Transverse colon (tissue), 4 donors: ENCODE results near the gene PDK3. TPM values are rescaled to one million over a fixed set of nuclear protein-coding genes. Genes with fewer than 3 reads are reported as not detected.

Experiments
- DNase-seq: peaks from one replicate; pipeline ENCODE4 v3.0.0-alpha.2; 2019
- H3K27ac ChIP-seq, 4 donors: fragments of 200-600 bp; sonication (generic); 2 replicates each; pipeline ENCODE4 v1.5.1; 2016 to 2018; ENCODE audit warnings: inconsistent platforms in 4 of 4
- H3K27me3 ChIP-seq: fragments of 200-600 bp; sonication (generic); 2 replicates; pipeline ENCODE4 v1.5.1; 2017; ENCODE audit warnings: inconsistent platforms
- H3K36me3 ChIP-seq, 4 donors: fragments of 200-600 bp; sonication (generic); 2 replicates each; pipeline ENCODE4 v1.5.1; 2017 to 2019; ENCODE audit warnings: inconsistent platforms in 4 of 4
- H3K4me1 ChIP-seq, 4 donors: fragments of 200-600 bp; sonication (generic); 2 replicates each; pipeline ENCODE4 v1.5.1; 2017 to 2020; ENCODE audit warnings: inconsistent platforms in 4 of 4
- H3K4me3 ChIP-seq, 4 donors: fragments of 200-600 bp; sonication (generic); 1 replicate in 1 of 4; 2 replicates in 3 of 4; pipeline versions ENCODE4 v1.5.1 to v1.6.1; 2017 to 2019; ENCODE audit warnings: inconsistent platforms in 4 of 4
- H3K9me3 ChIP-seq, 2 donors: fragments of 200-600 bp; sonication (generic); 2 replicates each; pipeline ENCODE4 v1.5.1; 2017 to 2019; ENCODE audit warnings: inconsistent platforms in 2 of 2
- EP300 ChIP-seq: sonication (generic); formaldehyde crosslinking; IDR thresholded peaks from one replicate; pipeline ENCODE4 v1.6.1; 2017; ENCODE audit warnings: antibody characterized with exemption, low read depth
- POLR2A ChIP-seq: fragments of 450-650 bp; IDR thresholded peaks from one replicate; pipeline ENCODE4 v1.6.1; 2016; ENCODE audit warnings: antibody characterized with exemption, mild to moderate bottlenecking, moderate library complexity
- POLR2AphosphoS5 ChIP-seq, 3 donors: sonication (generic); formaldehyde crosslinking; IDR thresholded peaks; one replicate each; pipeline ENCODE4 v1.6.1; 2016; ENCODE audit warnings: antibody characterized with exemption in 3 of 3
- WGBS, 2 donors: methylation state at CpG; one replicate each; pipeline ENCODE4 v1.1.5; 2018; ENCODE audit warnings: low coverage in 1 of 2; 5-methylcytosine and 5-hydroxymethylcytosine counted together
- in situ Hi-C, 4 donors: fragments of 200-750 bp; cut with MboI; loops; one replicate each; pipeline versions ENCODE4 v1.15.0 to v1.15.1; 2017; ENCODE audit warnings: low sequenced_read_pairs in 3 of 4, low pct_ligation_motif_present in 1 of 4, low pct_unique_long_range_greater_than_20kb in 1 of 4
- intact Hi-C: fragments of 100-400 bp; cut with DNase I; formaldehyde crosslinking; loops from one replicate; pipeline ENCODE4 v1.15.1; 2023; ENCODE audit warnings: low total_unique reads
- total RNA-seq, 4 donors: library from RNA; depleted of rRNA; stranded (reverse); fragments of >200 nt; gene quantifications; one replicate each; pipeline ENCODE4 v1.1.0, GENCODE V29; 2016
- TF ChIP-seq, protein P1 (sequence below), 5 experiments: fragments of 200-600 bp in 3 of 5; fragments of 450-650 bp in 2 of 5; sonication (generic) in 3 of 5; IDR thresholded peaks; 1 replicate in 2 of 5; 2 replicates in 3 of 5; pipeline ENCODE4 v1.5.1; 2016 to 2017; ENCODE audit warnings: antibody characterized with exemption in 5 of 5, inconsistent platforms in 3 of 5, mild to moderate bottlenecking in 2 of 5, moderate library complexity in 1 of 5

The PDK3 gene
- 10 to 100 TPM in 3 of 4 donors, 1 to 10 TPM in 1; 9.4 to 36.8 (median 27.0) TPM for total RNA-seq

DNA sequence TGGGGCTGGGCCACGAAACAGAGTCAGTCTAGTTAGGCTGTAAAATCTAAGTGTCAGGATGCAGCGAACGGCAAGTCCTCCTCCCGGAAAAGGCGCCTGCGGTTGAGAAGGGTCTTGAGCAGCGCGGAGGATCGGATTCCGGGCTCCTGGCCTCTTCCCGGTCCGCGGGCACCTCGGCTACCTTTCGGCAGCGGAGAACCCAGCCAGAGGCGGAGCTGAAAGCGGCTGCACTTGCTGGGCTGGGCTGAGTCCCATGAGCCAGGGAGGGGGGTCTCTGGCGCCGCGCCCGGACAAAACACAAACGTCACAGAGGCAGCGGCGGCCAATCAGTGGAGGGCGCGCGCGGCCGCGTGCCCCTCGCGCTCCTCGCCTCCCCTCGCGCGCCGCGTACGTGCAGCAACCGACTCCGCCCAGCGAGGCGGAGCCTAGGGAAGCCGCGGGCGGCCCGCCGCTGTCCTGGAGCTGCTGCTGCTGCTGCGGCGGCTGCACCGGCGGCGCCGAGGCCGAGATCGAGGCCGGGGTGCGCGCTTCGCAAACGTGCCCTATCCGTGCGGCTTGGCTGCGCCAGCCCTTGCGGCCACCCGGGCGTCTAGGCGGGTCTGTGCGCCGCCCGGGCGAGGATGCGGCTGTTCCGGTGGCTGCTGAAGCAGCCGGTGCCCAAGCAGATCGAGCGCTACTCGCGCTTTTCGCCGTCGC lies at the start of gene PDK3:
TSS of gene PDK3 (plus strand) at position 451 of the 696 bp plus-strand sequence. CDS start at position 621, 170 bp downstream.
- in situ Hi-C loops: no loop called here
- 54% methylated on average over 52 of the region's 83 CpGs; no CpG with 5 or more reads in 1 of the 2 donors for WGBS, 2 donors

DNA sequence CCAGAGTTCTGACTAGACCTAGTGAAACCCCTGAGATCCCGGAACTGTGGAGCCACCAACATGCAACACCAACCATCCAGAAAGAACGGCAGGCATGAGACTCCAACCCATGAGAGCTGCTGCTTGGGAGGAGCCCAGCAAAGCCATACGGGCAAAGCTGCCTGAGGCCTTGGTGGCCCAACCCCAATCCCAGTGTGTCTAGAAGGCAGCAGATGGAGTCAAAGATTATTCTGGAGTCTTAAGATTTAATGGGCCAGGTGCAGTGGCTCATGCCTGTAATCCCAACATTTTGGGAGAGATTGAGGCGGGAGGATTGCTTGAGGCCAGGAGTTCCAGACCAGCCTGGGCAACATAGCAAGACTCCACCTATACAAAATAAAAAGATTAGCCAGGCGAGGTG lies 49.2 kb upstream of the PDK3 start:
- Histone ChIP-seq H3K4me1 (no peaks in the 10 kb centered on the region), H3K36me3 (no peaks in the 10 kb centered on the region), H3K9me3 (no peaks in the 10 kb centered on the region), H3K27me3 (no peaks in the 10 kb centered on the region), H3K27ac (no peak overlapping the region), H3K4me3 (no peak overlapping the region)
- TF ChIP-seq POLR2A (no peak), POLR2AphosphoS5 (IDR thresholded peaks at IDR 0.05) (no peak), EP300 (no peak)
- TF ChIP-seq, protein P1, sequence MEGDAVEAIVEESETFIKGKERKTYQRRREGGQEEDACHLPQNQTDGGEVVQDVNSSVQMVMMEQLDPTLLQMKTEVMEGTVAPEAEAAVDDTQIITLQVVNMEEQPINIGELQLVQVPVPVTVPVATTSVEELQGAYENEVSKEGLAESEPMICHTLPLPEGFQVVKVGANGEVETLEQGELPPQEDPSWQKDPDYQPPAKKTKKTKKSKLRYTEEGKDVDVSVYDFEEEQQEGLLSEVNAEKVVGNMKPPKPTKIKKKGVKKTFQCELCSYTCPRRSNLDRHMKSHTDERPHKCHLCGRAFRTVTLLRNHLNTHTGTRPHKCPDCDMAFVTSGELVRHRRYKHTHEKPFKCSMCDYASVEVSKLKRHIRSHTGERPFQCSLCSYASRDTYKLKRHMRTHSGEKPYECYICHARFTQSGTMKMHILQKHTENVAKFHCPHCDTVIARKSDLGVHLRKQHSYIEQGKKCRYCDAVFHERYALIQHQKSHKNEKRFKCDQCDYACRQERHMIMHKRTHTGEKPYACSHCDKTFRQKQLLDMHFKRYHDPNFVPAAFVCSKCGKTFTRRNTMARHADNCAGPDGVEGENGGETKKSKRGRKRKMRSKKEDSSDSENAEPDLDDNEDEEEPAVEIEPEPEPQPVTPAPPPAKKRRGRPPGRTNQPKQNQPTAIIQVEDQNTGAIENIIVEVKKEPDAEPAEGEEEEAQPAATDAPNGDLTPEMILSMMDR (IDR thresholded peaks at IDR 0.05): no peak
- WGBS, 2 donors: 83% methylated on average over 5 of the region's 5 CpGs; no CpG with 5 or more reads in 1 of the 2 donors
- DNase-seq: no peak
- in situ Hi-C loops: no loop called here
- intact Hi-C loops: no loop called here

More for the DNA sequence above, at the start of gene PDK3:
- no peaks in the 10 kb centered on the region for H3K27me3 ChIP-seq
- peak; percentile 92 for DNase-seq
- H3K4me3 ChIP-seq: peak within 1 kb of the TSS; percentile 64 to 82 (median 77)
- H3K4me1 ChIP-seq: peaks cover 0 to 12% (median 3%) of the 10 kb centered on the region in 4 donors
- no peaks in the 10 kb centered on the region for H3K9me3 ChIP-seq
- H3K36me3 ChIP-seq: no peaks in the 10 kb centered on the region
- peak within 1 kb of the TSS; percentile 85 to 93 (median 89) for H3K27ac ChIP-seq
- intact Hi-C loops: loop anchor here (1.0 kb wide), 1 partner anchor 14 kb away; no protein-coding TSS in a partner anchor
- TF ChIP-seq, protein P1 (IDR thresholded peaks at IDR 0.05): no peak
- TF ChIP-seq EP300 (no peak), POLR2A (peak; percentile 70), POLR2AphosphoS5 (IDR thresholded peaks at IDR 0.05) (peak; percentile 65 to 80 (median 68))

DNA sequence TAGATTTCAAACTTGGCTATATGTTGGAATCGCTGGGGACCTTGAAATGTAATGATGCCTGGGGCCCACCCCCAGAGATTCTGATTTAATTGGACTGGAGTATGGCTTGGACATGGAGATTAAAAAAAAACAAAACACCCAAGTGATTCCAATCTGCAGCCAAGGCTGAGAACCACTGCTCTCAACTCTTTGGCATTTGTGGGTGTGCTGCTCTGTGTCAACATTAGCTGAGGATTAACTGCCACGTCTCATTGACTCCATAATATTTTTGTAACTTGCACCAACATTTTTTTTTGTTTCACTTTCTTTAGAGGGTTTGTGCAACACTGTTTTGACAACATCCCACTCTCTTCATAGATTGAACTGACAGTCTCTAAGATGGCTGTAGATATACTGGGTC lies 41.1 kb upstream of the PDK3 start:
- TF ChIP-seq, protein P1 (IDR thresholded peaks at IDR 0.05): no peak
- TF ChIP-seq POLR2AphosphoS5 (IDR thresholded peaks at IDR 0.05): peak; percentile 32 to 66 (median 62)
- H3K27me3 ChIP-seq: no peaks in the 10 kb centered on the region
- H3K4me3 ChIP-seq: no peak overlapping the region
- intact Hi-C loops (no loop called here), in situ Hi-C loops (no loop called here)
- H3K4me1 ChIP-seq: peaks cover 9 to 23% (median 16%) of the 10 kb centered on the region in 4 donors
- no peaks in the 10 kb centered on the region for H3K36me3 ChIP-seq
- peak overlapping the region; percentile 58 to 84 (median 68) for H3K27ac ChIP-seq
- DNase-seq: no peak
- WGBS, 2 donors: 30 to 44% methylated on average over 2 of the region's 2 CpGs
- H3K9me3 ChIP-seq: no peaks in the 10 kb centered on the region

DNA sequence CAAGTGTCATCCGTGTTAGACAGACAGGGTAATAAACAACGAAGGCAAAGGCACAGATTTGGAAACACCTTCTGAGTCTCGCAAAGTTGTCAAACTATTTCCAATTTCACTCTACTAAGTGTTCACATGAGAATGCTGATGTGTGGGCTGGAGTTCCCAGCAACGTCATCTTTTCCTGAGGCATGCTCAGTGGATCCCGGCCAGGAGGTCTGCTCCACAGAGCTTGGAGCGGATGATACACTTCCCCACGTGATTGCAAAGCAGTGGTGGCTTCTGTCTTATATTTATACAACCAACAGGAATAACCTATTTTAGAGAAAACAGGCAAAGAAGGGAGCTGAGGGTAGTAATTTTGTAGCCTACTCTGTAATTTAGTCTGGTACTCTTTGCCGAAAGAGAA lies 40.1 kb upstream of the PDK3 start:
- intact Hi-C loops: no loop called here
- 78% methylated on average over 8 of the region's 8 CpGs; no CpG with 5 or more reads in 1 of the 2 donors for WGBS, 2 donors
- H3K36me3 ChIP-seq: no peaks in the 10 kb centered on the region
- TF ChIP-seq POLR2AphosphoS5 (IDR thresholded peaks at IDR 0.05): peak in 1 of 3 donors; percentile 24
- no peak for TF ChIP-seq POLR2A
- no peak for TF ChIP-seq EP300
- no peak overlapping the region for H3K4me3 ChIP-seq
- peaks cover 9 to 23% (median 16%) of the 10 kb centered on the region in 4 donors for H3K4me1 ChIP-seq
- H3K9me3 ChIP-seq: no peaks in the 10 kb centered on the region
- DNase-seq: peak; percentile 28
- peak overlapping the region; percentile 58 to 84 (median 68) for H3K27ac ChIP-seq
- in situ Hi-C loops: no loop called here
- H3K27me3 ChIP-seq: no peaks in the 10 kb centered on the region
